Activated naive CD4-positive, alpha-beta T cell treated with anti-CD3 and anti-CD28 coated beads for 36 hours (primary cell): ENCODE data around the gene TUT7. TPM values are rescaled to one million over a fixed set of nuclear protein-coding genes. Genes with fewer than 3 reads are reported as not detected.
"Not testable (repeated sequence)": the region's sequence is repeated elsewhere in the genome, so short reads cannot be mapped to it uniquely, and the experiment has no call there.

Source experiments
- CTCF ChIA-PET: fragments of 350-600 bp; sonication (Branson Sonifier 250); formaldehyde crosslinking; loops from one replicate; lab custom pipeline; 2021; ENCODE audit warnings: antibody characterized with exemption; lab: Charles Lee
- DNase-seq: peaks from one replicate; pipeline ENCODE4 v3.0.0-alpha.2; 2020
- H3K27ac Mint-ChIP-seq: one replicate; pipeline ENCODE4 v1.8.0; 2021; ENCODE audit warnings: mild to moderate bottlenecking, mixed read lengths
- H3K27me3 Mint-ChIP-seq: one replicate; pipeline ENCODE4 v1.8.0; 2021; ENCODE audit warnings: low read depth, mixed read lengths
- H3K36me3 Mint-ChIP-seq: one replicate; pipeline ENCODE4 v1.8.0; 2021; ENCODE audit warnings: low read depth, mixed read lengths
- H3K4me1 Mint-ChIP-seq: one replicate; pipeline ENCODE4 v1.8.0; 2021; ENCODE audit warnings: low read depth, mixed read lengths
- H3K4me3 Mint-ChIP-seq: one replicate; pipeline ENCODE4 v1.8.0; 2021; ENCODE audit warnings: mild to moderate bottlenecking, moderate library complexity, mixed read lengths
- H3K9me3 Mint-ChIP-seq: one replicate; pipeline ENCODE4 v1.8.0; 2021; ENCODE audit warnings: mixed read lengths
- intact Hi-C: fragments of 100-400 bp; cut with micrococcal nuclease; formaldehyde crosslinking; loops from one replicate; pipeline ENCODE4 v1.15.1; 2023
- total RNA-seq, 2 experiments: library from RNA; stranded (reverse); gene quantifications; one replicate each; pipeline ENCODE4 v1.2.3, GENCODE V29; 2021

The TUT7 gene, protein sequence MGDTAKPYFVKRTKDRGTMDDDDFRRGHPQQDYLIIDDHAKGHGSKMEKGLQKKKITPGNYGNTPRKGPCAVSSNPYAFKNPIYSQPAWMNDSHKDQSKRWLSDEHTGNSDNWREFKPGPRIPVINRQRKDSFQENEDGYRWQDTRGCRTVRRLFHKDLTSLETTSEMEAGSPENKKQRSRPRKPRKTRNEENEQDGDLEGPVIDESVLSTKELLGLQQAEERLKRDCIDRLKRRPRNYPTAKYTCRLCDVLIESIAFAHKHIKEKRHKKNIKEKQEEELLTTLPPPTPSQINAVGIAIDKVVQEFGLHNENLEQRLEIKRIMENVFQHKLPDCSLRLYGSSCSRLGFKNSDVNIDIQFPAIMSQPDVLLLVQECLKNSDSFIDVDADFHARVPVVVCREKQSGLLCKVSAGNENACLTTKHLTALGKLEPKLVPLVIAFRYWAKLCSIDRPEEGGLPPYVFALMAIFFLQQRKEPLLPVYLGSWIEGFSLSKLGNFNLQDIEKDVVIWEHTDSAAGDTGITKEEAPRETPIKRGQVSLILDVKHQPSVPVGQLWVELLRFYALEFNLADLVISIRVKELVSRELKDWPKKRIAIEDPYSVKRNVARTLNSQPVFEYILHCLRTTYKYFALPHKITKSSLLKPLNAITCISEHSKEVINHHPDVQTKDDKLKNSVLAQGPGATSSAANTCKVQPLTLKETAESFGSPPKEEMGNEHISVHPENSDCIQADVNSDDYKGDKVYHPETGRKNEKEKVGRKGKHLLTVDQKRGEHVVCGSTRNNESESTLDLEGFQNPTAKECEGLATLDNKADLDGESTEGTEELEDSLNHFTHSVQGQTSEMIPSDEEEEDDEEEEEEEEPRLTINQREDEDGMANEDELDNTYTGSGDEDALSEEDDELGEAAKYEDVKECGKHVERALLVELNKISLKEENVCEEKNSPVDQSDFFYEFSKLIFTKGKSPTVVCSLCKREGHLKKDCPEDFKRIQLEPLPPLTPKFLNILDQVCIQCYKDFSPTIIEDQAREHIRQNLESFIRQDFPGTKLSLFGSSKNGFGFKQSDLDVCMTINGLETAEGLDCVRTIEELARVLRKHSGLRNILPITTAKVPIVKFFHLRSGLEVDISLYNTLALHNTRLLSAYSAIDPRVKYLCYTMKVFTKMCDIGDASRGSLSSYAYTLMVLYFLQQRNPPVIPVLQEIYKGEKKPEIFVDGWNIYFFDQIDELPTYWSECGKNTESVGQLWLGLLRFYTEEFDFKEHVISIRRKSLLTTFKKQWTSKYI (N-terminal part only)
- 10 to 100 TPM; 22.7 to 23.5 TPM for total RNA-seq

DNA sequence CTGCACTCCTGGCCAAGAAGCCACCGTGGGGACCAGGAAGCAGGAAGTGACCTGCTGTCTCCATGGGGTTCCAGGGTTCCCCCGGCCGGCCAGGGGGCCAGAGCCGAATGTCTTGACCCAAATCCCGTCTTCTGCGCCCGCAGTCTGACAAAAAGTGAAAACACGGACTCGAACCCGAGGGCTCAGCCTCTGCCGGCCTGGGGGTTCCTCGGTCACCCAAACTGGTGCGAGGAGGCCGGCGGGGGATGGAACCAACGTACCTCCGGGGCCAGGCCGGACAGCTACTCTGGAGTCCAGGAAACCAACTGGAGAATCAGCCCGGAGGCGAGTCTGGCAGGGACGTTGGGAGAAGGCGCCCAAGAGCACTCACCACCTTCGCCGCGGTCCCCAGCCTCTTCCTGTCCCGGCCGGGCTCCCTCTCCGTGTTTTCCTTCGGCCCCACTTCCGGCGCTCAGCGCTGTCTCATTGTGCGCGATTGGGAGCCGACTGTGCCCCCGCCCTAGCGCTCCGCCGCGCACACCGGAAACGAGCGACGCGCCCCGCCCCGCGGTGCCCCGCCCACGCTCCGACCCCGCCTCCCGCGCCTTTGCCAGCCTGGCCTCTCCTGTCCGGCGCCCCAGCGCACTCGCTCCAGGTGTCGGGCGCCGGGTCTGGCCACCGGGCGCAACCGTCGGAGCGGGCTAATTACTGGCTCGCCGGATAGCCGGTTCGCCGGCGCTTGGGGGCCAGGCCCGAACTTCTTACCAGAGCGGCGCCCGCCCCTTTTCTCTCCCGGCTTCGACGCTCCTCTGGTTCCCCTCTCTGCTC lies at the start of gene TUT7:
TSS of gene TUT7 (minus strand) at position 400 of the 807 bp plus-strand sequence. CDS start 1,211 bp downstream, outside the sequence.
- Mint-ChIP-seq H3K27me3 (no peaks in the 10 kb centered on the region), H3K27ac (peak within 1 kb of the TSS; percentile 95), H3K4me3 (peak within 1 kb of the TSS; percentile 88), H3K9me3 (no peaks in the 10 kb centered on the region), H3K36me3 (peaks cover 17% of the 10 kb centered on the region), H3K4me1 (peaks cover 30% of the 10 kb centered on the region)
- intact Hi-C loops: loop anchor here (1.0 to 10.0 kb wide), 8 partner anchors 53 to 1951 kb away; partner anchors contain the start of genes CDK20, GAS1 and NAA35
- CTCF ChIA-PET: no interaction called here
- peak; percentile 95 for DNase-seq

DNA sequence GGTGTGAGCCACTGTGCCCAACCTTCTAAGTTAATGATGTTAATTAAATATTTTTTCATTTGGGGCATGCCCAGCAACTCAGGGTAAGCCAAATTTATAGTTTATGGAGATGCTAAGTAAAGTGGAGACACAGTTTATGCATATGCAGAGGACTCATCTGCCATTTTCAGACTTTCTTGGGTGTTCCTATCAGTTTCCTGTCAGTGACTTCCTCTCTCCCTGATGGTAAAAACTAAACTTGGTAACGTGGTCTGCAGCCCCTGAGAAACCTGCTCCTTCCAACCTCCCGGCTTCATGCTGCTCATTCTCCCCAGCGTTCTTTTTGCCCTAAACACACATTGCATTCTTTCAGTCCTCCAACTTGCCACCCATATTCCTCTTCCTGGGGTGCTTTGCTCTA lies 48.4 kb upstream of the TUT7 start:
- DNase-seq: no peak
- Mint-ChIP-seq H3K27me3 (peaks cover 11% of the 10 kb centered on the region), H3K4me1 (peaks cover 17% of the 10 kb centered on the region), H3K36me3 (no peaks in the 10 kb centered on the region), H3K4me3 (no peak overlapping the region), H3K27ac (no peak overlapping the region), H3K9me3 (no peaks in the 10 kb centered on the region)
- intact Hi-C loops: no loop called here
- CTCF ChIA-PET: interaction anchor here (1.1 kb wide), 1 partner anchor 13 kb away, joined by 3 read pairs; no protein-coding TSS in a partner anchor

DNA sequence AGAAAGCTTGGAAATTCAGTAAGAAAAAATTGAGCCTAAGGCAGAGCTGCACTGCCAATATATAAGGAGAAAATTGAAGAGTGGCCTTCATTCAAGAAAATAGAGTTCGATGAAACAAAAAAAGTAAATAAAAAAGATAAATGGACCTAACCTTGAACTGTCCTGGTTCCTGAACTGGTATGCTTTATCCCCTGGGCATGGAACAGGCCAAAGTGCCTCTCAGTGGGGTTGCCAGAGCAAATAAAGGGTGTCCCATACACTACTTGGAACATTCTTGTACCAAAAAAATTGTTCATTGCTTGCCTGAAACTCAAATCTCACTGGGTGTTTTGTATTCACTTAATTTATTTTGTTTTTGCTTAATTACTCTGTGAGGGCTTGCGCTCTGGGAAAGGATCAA lies 42.2 kb upstream of the TUT7 start:
- H3K27me3 Mint-ChIP-seq: peaks cover 7% of the 10 kb centered on the region

DNA sequence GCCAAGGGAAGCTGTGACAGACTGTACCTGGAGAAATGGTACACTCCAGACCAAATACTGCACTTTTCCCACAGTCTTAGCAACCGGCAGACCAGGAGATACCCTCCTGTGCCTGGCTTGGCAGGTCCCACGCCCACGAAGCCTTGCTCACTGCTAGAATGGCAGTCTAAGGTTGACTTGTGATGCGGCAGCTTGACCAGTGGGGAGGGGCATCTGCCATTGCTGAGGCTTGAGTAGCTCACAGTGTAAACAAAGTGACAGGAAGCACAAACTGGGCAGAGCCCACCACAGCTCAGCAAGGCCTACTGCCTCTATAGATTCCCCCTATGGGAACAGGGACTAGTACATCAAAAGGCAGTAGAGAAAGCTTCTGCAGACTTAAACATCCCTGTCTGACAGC lies 36.0 kb upstream of the TUT7 start:
- H3K36me3 Mint-ChIP-seq, CTCF ChIA-PET, H3K4me1 Mint-ChIP-seq, intact Hi-C loops, H3K9me3 Mint-ChIP-seq, H3K27ac Mint-ChIP-seq, DNase-seq, H3K4me3 Mint-ChIP-seq: not testable (repeated sequence)
- peaks cover 24% of the 10 kb centered on the region for H3K27me3 Mint-ChIP-seq

More for the DNA sequence above, 42.2 kb upstream of the TUT7 start:
- intact Hi-C loops: no loop called here
- Mint-ChIP-seq H3K27ac (no peak overlapping the region), H3K4me1 (no peaks in the 10 kb centered on the region), H3K36me3 (no peaks in the 10 kb centered on the region), H3K9me3 (peaks cover 5% of the 10 kb centered on the region), H3K4me3 (no peak overlapping the region)
- no peak for DNase-seq
- CTCF ChIA-PET: no interaction called here

DNA sequence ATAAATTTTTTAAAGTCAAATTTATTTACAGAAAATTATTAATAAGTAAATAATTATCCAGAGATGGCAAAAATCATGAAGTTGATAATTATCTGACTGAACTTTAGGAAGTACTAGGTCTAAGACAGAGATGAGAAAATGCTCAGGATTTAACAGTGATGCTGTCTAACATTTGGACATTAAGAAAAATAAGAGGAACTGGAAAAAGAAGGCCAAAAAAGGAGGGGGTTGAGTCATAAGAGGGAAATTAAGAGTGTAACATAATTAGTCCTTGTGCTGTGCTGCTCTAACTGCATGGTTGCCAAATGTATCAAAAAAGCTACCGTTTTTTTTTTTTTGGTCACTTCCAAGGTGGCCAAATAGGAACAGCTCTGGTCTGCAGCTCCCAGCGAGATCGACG lies 35.4 kb upstream of the TUT7 start:
- Mint-ChIP-seq H3K4me3 (no peak overlapping the region), H3K27me3 (peaks cover 26% of the 10 kb centered on the region), H3K4me1 (no peaks in the 10 kb centered on the region), H3K36me3 (no peaks in the 10 kb centered on the region), H3K27ac (no peak overlapping the region), H3K9me3 (peaks cover 5% of the 10 kb centered on the region)
- intact Hi-C loops: no loop called here
- DNase-seq: no peak
- CTCF ChIA-PET: interaction anchor here (0.7 kb wide), 1 partner anchor 13 kb away, joined by 3 read pairs; no protein-coding TSS in a partner anchor

DNA sequence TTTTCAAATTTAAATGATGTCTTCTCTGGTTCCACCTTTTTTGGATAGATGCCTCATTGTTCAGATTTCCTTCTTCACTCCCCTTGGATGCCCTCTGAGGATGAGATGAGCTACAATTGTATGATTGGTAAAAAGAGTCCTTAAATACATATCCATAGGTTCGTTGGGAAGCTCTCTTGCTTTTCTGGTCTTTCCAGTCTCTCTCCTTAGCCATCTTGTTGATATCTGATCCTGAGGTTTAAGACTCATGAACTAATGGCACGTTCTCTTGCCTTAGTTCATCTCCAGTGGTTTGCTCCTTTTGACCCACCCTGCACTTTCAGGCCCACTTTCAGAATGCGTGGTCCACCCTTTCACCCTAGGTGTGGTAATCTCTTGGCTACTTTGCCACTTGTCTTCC lies 33.2 kb upstream of the TUT7 start:
- Mint-ChIP-seq H3K4me1 (no peaks in the 10 kb centered on the region), H3K27me3 (peaks cover 22% of the 10 kb centered on the region), H3K36me3 (no peaks in the 10 kb centered on the region), H3K4me3 (no peak overlapping the region), H3K9me3 (peaks cover 5% of the 10 kb centered on the region), H3K27ac (no peak overlapping the region)
- intact Hi-C loops: no loop called here
- no peak for DNase-seq
- CTCF ChIA-PET: no interaction called here

DNA sequence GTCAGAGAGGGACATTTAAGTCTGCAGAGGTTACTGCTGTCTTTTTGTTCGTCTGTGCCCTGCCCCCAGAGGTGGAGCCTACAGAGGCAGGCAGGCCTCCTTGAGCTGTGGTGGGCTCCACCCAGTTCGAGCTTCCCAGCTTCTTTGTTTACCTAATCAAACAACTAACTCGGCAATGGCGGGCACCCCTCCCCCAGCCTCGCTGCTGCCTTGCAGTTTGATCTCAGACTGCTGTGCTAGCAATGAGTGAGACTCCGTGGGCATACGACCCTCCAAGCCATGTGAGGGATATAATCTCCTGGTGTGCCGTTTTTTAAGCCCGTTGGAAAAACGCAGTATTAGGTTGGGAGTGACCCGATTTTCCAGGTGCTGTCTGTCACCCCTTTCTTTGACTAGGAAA lies 28.8 kb upstream of the TUT7 start:
- H3K27me3 Mint-ChIP-seq: peaks cover 11% of the 10 kb centered on the region
- intact Hi-C loops, H3K4me3 Mint-ChIP-seq, DNase-seq, H3K27ac Mint-ChIP-seq, H3K9me3 Mint-ChIP-seq, H3K36me3 Mint-ChIP-seq, H3K4me1 Mint-ChIP-seq, CTCF ChIA-PET: not testable (repeated sequence)

DNA sequence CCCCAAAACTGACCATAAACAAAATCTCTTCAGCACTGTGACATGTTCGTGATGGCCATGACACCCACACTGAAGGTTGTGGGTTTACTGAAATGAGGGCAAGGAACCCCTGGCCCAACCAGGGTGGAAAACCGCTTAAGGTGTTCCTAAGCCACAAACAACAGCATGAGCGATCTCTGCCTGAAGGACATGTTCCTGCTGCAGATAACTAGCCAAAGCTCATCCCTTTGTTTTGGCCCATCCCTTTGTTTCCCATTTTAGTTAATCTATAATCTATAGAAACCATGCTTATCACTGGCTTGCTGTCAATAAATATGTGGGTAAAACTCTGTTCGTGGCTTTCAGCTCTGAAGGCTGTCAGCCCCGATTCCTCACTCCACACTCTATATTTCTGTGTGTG lies 21.8 kb upstream of the TUT7 start:
- Mint-ChIP-seq H3K27ac (no peak overlapping the region), H3K9me3 (peaks cover 8% of the 10 kb centered on the region), H3K36me3 (no peaks in the 10 kb centered on the region), H3K27me3 (peaks cover 13% of the 10 kb centered on the region), H3K4me3 (no peak overlapping the region), H3K4me1 (no peaks in the 10 kb centered on the region)
- intact Hi-C loops: no loop called here
- no peak for DNase-seq
- CTCF ChIA-PET: no interaction called here

DNA sequence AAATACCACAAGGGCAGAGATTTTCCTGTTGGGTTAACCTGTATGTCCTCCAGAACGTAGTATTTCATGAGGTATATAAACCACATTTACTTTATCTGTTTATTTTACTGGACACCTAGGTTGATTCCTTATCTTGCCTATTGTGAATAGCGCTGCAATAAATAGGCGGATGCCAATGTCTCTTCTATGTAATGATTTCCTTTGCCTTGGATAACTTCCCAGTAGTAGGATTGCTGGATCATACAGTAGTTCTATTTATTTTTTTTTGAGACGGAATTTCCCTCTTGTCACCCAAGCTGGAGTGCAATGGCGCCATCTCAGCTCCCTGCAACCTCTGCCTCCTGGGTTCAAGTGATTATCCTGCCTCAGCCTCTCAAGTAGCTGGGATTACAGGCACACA lies 15.6 kb upstream of the TUT7 start:
- DNase-seq: no peak
- Mint-ChIP-seq H3K4me3 (no peak overlapping the region), H3K36me3 (peaks cover 6% of the 10 kb centered on the region), H3K9me3 (peaks cover 29% of the 10 kb centered on the region), H3K27me3 (peaks cover 12% of the 10 kb centered on the region), H3K4me1 (no peaks in the 10 kb centered on the region), H3K27ac (no peak overlapping the region)
- CTCF ChIA-PET: no interaction called here
- intact Hi-C loops: no loop called here

DNA sequence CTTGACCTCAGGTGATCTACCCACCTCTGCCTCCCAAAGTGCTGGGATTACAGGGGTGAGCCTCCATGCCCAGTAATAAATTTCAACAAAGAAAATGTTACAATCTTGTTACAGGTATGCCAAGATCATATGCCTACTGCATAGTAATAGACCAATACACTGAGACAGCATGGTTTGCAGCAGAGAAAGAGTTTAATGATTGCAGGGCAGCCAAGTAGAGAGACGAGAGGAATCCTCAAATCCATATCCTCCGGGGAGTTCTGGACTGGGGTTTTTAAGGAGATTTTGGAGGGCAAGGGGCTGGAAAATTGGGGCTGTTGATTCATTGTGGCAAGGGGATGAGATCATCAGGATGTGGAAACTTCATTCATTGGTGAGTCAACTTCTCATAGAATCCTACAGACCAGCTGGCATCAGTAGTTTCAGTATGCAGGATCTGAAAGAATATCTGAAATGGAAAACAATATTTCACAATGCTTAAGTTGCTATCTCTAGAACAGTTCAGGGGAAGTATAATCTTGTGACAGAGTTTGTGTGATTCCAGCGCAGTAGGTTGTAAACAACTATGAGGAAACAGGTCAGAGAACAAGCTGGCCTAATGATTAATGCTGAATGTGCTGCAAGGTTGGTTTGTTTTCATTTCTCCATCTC lies 14.8 kb upstream of the TUT7 start:
- no peak for DNase-seq
- H3K27ac Mint-ChIP-seq: no peak overlapping the region
- H3K4me1 Mint-ChIP-seq: no peaks in the 10 kb centered on the region
- CTCF ChIA-PET: no interaction called here
- peaks cover 6% of the 10 kb centered on the region for H3K36me3 Mint-ChIP-seq
- peaks cover 29% of the 10 kb centered on the region for H3K9me3 Mint-ChIP-seq
- H3K4me3 Mint-ChIP-seq: no peak overlapping the region
- intact Hi-C loops: no loop called here
- peaks cover 12% of the 10 kb centered on the region for H3K27me3 Mint-ChIP-seq

DNA sequence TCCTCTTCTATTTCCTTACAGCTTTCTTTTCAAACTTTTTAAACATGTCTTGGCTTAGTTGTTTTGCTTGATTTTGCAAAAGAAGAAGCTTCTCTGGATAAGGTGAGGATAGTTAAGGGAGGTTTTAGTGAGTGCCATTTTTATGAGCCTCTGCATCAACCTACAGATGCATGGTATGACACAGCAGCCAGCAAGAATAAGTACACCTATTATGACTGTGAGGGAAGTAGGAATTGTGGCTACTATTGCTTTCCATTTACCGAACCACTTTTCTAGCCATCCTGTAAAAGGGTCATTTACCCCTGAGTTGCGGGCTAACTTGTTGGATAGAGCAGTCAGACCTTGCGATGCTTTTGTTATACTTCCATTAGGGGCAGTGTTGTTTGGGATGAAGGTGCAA lies 7.0 kb upstream of the TUT7 start:
- DNase-seq: no peak
- CTCF ChIA-PET: no interaction called here
- H3K4me1 Mint-ChIP-seq: peaks cover 3% of the 10 kb centered on the region
- H3K9me3 Mint-ChIP-seq: peaks cover under 1% of the 10 kb centered on the region
- no peaks in the 10 kb centered on the region for H3K27me3 Mint-ChIP-seq
- no peaks in the 10 kb centered on the region for H3K36me3 Mint-ChIP-seq
- H3K27ac Mint-ChIP-seq: no peak overlapping the region
- H3K4me3 Mint-ChIP-seq: no peak overlapping the region
- intact Hi-C loops: no loop called here
